ENCODE measurements around the gene CNDP2.
A peak's percentile ranks its signal among the peaks of the same experiment; 100 is the strongest.
"Not testable (repeated sequence)": the region's sequence is repeated elsewhere in the genome, so short reads cannot be mapped to it uniquely, and the experiment has no call there.

CNDP2 gene

DNA sequence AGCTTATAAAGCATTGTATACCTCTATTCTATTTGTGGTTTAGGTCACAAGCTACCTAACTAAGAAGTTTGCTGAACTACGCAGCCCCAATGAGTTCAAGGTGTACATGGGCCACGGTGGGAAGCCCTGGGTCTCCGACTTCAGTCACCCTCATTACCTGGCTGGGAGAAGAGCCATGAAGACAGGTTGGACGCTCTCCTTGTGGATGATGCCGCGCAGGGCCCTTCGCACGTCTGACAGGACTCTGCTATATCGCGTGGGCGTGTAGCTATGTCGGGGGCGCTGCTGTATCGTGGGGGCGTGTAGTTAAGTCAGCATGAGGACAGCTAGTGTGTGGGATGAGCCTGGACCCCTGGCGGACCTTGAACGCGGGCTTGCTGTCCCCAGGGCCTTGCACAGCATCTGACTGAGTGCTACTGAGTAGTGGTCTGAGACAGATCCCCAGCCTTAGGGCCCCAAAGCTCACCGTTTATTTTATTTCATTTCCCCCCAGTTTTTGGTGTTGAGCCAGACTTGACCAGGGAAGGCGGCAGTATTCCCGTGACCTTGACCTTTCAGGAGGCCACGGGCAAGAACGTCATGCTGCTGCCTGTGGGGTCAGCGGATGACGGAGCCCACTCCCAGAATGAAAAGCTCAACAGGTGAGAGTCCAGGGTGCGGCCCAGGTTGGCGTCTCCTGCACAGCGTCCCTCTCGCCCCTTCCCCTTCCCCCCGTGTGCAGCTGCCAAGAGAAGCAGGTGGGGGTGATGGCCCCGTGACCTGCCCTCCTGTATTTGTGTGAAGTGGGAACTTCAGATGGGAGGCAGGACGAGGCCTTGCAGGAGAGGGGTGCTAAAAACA, 22.5 kb downstream of the CNDP2 start:
- Histone ChIP-seq H3K4me3 (ENCODE audit: low read length in 2 of 2) (no peak overlapping the region), H3K9me3 (ENCODE audit: control insufficient read depth in 2 of 2, low read length in 2 of 2) (no peaks in the 10 kb centered on the region), H3K27ac (ENCODE audit: low read length) (no peak overlapping the region), H3K36me3 (ENCODE audit: control insufficient read depth in 2 of 2, insufficient read depth in 2 of 2, low read length in 2 of 2) (peaks cover 34 to 51% of the 10 kb centered on the region in 2 donors), H3K4me1 (ENCODE audit: control insufficient read depth, insufficient read depth, low read length) (peaks cover 4% of the 10 kb centered on the region), H3K9ac (ENCODE audit: low read length in 2 of 2) (no peak overlapping the region), H3K27me3 (ENCODE audit: control insufficient read depth in 1 of 2, insufficient read depth in 2 of 2, low read length in 2 of 2) (no peaks in the 10 kb centered on the region)

DNA sequence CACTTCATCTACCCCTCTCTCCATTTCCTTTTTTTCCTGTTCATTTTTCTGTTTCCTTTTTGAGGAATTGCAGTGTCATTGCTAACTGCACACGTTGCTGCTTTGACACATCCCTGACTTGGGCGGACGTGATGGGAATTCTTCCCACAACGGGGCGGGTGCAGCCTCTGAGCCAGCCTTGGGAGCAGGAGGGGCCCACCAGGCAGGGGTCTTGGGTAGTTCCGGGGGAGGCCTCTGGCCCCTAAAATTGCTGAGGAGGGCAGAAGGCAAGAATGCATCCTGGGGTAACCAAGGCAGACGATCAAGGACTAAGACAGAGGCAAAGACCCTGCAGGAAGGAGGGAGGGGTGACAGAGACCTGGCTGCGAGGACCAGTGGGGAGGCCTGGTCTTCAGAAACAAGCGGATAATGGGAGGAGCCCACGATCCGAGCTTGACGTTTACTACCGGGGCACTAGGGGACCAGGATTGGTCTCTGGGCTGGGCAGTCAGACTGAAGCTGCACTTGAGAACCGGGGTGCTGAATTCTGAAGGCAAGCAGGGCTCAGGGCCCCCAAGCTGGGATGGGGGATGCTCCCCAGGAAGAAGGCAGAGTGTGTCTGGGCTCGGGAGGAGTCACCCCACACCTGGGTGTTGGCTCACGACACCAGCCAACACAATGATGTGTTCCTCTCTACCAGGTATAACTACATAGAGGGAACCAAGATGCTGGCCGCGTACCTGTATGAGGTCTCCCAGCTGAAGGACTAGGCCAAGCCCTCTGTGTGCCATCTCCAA, 23.3 kb downstream of the CNDP2 start:
- peaks cover 33 to 46% of the 10 kb centered on the region in 2 donors for H3K36me3 ChIP-seq (ENCODE audit: control insufficient read depth in 2 of 2, insufficient read depth in 2 of 2, low read length in 2 of 2)

DNA sequence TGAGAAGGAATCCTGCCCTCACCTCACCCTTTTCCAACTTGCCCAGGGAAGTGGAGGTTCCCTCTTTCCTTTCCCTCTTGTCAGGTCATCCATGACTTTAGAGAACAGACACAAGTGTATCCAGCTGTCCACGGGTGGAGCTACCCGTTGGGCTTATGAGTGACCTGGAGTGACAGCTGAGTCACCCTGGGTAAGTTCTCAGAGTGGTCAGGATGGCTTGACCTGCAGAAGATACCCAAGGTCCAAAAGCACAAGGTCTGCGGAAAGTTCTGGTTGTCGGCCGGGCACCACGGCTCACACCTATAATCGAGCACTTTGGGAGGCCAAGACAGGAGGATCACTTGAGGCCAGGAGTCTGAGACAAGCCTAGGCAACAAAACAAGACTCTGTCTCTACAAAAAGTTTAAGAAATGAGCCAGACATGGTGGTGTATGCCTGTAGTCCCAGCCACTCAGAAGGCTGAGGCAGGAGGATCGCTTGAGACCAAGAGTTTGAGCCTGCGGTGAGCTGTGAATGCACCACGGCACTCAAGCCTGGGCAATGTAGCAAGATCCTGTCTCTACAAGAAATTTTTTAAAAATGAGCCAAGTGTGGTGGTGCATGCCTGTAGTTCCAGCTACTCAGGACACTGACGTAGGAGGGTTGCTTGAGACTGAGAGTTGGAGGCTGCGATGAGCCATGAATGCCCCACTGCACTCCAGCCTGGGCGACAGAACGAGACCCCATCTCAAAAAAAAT, 24.1 kb downstream of the CNDP2 start:
- Histone ChIP-seq H3K4me1 (ENCODE audit: control insufficient read depth, insufficient read depth, low read length) (peaks cover 7% of the 10 kb centered on the region), H3K4me3 (ENCODE audit: low read length in 2 of 2) (no peak overlapping the region), H3K9me3 (ENCODE audit: control insufficient read depth in 2 of 2, low read length in 2 of 2) (no peaks in the 10 kb centered on the region), H3K27me3 (ENCODE audit: control insufficient read depth in 1 of 2, insufficient read depth in 2 of 2, low read length in 2 of 2) (no peaks in the 10 kb centered on the region), H3K36me3 (ENCODE audit: control insufficient read depth in 2 of 2, insufficient read depth in 2 of 2, low read length in 2 of 2) (peaks cover 30 to 43% of the 10 kb centered on the region in 2 donors), H3K9ac (ENCODE audit: low read length in 2 of 2) (no peak overlapping the region), H3K27ac (ENCODE audit: low read length) (no peak overlapping the region)

More for the DNA sequence above, 23.3 kb downstream of the CNDP2 start:
- no peak overlapping the region for H3K27ac ChIP-seq (ENCODE audit: low read length)
- no peak overlapping the region for H3K9ac ChIP-seq (ENCODE audit: low read length in 2 of 2)
- H3K27me3 ChIP-seq (ENCODE audit: control insufficient read depth in 1 of 2, insufficient read depth in 2 of 2, low read length in 2 of 2) = no peaks in the 10 kb centered on the region
- no peak overlapping the region for H3K4me3 ChIP-seq (ENCODE audit: low read length in 2 of 2)
- no peaks in the 10 kb centered on the region for H3K9me3 ChIP-seq (ENCODE audit: control insufficient read depth in 2 of 2, low read length in 2 of 2)
- H3K4me1 ChIP-seq (ENCODE audit: control insufficient read depth, insufficient read depth, low read length) = peaks cover 7% of the 10 kb centered on the region

DNA sequence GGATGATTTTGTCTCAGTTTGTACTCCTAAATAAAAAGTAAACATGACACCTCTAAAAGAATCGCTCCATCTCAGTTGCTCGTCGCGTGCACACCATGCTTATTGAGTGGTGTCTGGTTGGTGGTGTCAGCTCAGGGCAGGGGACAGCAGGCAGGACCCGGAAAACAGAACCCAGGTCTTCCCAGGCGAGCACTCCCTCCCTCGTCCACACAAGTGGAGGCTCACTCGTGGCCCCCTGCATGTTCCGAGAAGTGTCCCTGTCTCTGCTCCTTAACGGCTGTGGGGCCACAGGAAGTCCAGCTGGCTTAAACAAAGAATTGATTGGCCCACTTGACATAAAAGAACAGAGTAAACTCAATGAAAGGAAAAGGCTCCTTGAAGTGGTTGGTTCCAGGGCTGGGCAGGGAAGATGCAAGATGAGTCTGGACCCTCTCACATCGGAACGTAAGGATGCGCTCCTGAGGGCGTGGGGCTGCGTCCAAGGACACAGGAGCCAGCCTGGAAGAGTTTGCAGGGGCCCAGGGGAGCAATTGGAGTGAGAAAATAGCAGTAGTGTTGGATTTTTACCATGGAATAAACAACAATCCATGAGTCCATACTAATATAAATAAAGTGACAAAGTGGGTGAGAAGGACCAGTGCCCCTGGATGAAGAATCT, 25.0 kb downstream of the CNDP2 start:
- Histone ChIP-seq H3K27me3 (ENCODE audit: control insufficient read depth in 1 of 2, insufficient read depth in 2 of 2, low read length in 2 of 2) (no peaks in the 10 kb centered on the region), H3K36me3 (ENCODE audit: control insufficient read depth in 2 of 2, insufficient read depth in 2 of 2, low read length in 2 of 2) (peaks cover 23 to 36% of the 10 kb centered on the region in 2 donors), H3K9me3 (ENCODE audit: control insufficient read depth in 2 of 2, low read length in 2 of 2) (no peaks in the 10 kb centered on the region), H3K4me1 (ENCODE audit: control insufficient read depth, insufficient read depth, low read length) (peaks cover 7% of the 10 kb centered on the region), H3K4me3 (ENCODE audit: low read length in 2 of 2) (no peak overlapping the region), H3K9ac (ENCODE audit: low read length in 2 of 2) (no peak overlapping the region), H3K27ac (ENCODE audit: low read length) (no peak overlapping the region)

DNA sequence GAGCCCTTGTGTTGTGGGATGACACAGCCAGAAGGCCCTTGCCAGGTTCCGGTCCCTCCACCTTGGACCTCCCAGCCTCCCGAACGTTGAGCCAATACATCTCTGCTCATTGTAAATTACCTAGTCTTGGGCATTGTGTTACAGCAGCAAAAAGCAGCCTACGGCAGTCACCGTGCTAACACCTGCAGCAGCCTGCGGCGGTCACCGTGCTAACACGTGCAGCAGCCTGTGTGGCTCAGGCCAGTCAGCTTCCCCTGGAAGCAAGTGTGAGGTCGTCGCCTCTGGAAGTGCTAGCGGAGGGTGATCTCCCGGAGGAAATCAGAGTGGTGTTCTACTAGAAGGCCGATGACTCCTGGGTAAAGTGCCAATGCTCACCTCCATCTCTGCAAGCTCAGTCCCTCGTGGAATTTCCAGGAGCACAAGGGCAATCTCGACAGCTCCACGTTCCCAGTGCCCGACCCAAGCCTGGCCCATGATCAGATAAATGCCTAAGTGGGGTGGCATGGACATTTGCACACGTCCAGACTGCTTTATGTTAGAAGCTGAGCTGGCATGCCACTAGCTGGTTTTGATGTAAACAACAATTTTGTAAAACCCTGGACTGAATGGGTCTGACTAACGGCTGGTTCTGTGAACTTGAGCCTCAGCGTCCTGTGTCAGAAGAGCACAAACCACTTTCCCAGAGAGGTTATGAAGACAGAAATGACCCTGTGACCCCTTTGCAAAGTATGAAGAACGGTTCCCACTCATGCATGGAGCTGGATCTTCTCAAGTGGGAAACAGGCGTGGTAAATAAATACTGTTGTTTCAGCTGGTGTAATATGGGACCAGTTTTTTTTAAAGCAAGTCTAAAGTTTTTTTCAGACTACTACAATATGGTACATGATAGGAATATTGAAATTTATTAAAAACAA, 26.7 kb downstream of the CNDP2 start:
- H3K4me3 ChIP-seq (ENCODE audit: low read length in 2 of 2) = peak overlapping the region in 1 of 2 donors; percentile 20
- no peak overlapping the region for H3K27ac ChIP-seq (ENCODE audit: low read length)
- no peak overlapping the region for H3K9ac ChIP-seq (ENCODE audit: low read length in 2 of 2)
- peaks cover 18 to 24% of the 10 kb centered on the region in 2 donors for H3K36me3 ChIP-seq (ENCODE audit: control insufficient read depth in 2 of 2, insufficient read depth in 2 of 2, low read length in 2 of 2)
- H3K9me3 ChIP-seq (ENCODE audit: control insufficient read depth in 2 of 2, low read length in 2 of 2) = no peaks in the 10 kb centered on the region
- H3K4me1 ChIP-seq (ENCODE audit: control insufficient read depth, insufficient read depth, low read length) = peaks cover 7% of the 10 kb centered on the region
- H3K27me3 ChIP-seq (ENCODE audit: control insufficient read depth in 1 of 2, insufficient read depth in 2 of 2, low read length in 2 of 2) = no peaks in the 10 kb centered on the region

DNA sequence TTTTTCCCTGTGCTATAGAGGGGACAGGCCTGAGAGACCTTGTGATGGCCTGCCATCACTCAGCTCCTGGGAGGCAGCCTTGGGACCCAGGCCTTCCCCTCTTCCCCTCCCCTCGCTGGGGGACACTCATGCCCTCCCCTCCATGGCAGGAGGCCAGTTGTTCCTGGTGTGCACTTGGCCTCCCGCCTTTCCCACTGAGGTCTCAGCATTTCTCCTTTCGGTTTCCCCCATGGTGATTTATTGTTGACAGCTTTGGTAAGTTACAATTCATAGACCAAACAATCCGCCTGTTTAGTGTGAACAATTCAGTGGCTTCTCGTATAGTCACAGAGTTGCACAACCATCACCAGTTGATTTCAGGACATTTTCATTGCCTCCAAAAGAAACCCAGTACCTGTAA, 27.9 kb downstream of the CNDP2 start:
- no peak overlapping the region for H3K9ac ChIP-seq (ENCODE audit: low read length in 2 of 2)
- no peak overlapping the region for H3K27ac ChIP-seq (ENCODE audit: low read length)

DNA sequence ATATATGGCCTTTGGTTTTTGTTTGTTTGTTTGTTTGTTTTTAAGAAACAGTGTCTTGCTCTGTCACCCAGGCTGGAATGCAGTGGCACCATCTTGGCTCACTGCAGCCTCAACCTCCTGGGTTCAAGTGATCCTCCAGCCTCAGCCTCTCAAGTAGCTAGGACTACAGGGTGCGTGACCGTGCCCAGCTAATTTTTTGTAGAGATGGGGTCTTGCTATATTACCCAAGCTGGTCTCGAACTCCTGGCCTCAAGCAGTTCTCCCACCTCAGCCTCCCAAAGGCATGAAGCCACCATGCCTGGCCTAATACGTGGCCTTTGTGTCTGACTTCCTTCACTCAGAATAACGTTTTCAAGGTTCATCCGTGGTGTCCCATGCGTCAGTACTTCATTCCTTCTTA, 28.8 kb downstream of the CNDP2 start:
- not testable (repeated sequence) for H3K4me3 ChIP-seq (ENCODE audit: low read length in 2 of 2); H3K27me3 ChIP-seq (ENCODE audit: control insufficient read depth in 1 of 2, insufficient read depth in 2 of 2, low read length in 2 of 2); H3K9me3 ChIP-seq (ENCODE audit: control insufficient read depth in 2 of 2, low read length in 2 of 2); H3K9ac ChIP-seq (ENCODE audit: low read length in 2 of 2); H3K27ac ChIP-seq (ENCODE audit: low read length); H3K36me3 ChIP-seq (ENCODE audit: control insufficient read depth in 2 of 2, insufficient read depth in 2 of 2, low read length in 2 of 2); H3K4me1 ChIP-seq (ENCODE audit: control insufficient read depth, insufficient read depth, low read length)

More for the DNA sequence above, 27.9 kb downstream of the CNDP2 start:
- Histone ChIP-seq H3K27me3 (ENCODE audit: control insufficient read depth in 1 of 2, insufficient read depth in 2 of 2, low read length in 2 of 2) (no peaks in the 10 kb centered on the region), H3K4me1 (ENCODE audit: control insufficient read depth, insufficient read depth, low read length) (peaks cover 7% of the 10 kb centered on the region), H3K4me3 (ENCODE audit: low read length in 2 of 2) (no peak overlapping the region), H3K36me3 (ENCODE audit: control insufficient read depth in 2 of 2, insufficient read depth in 2 of 2, low read length in 2 of 2) (peaks cover 11 to 17% of the 10 kb centered on the region in 2 donors), H3K9me3 (ENCODE audit: control insufficient read depth in 2 of 2, low read length in 2 of 2) (no peaks in the 10 kb centered on the region)

DNA sequence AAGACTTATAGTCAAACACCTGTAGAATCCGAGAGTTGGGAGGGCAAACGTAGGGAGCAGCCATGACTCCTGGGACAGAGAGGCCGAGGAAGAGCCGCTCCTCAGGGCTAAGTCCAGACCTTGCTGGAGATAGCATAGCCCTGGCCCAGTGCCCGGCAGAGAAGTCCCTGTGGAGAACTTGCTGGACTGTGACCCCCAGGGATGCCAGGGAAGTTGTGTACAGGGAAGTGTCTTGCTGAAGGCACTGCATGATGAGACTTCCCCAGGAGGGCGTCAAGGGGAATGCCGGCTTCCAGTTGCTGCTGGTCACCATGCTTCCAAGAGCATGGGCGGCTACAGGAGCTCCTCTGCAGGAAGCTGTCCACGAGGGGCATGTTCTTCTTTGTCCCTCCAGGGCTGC, 29.6 kb downstream of the CNDP2 start:
- H3K27ac ChIP-seq (ENCODE audit: low read length) = no peak overlapping the region
- H3K9ac ChIP-seq (ENCODE audit: low read length in 2 of 2) = no peak overlapping the region
- no peaks in the 10 kb centered on the region for H3K27me3 ChIP-seq (ENCODE audit: control insufficient read depth in 1 of 2, insufficient read depth in 2 of 2, low read length in 2 of 2)

DNA sequence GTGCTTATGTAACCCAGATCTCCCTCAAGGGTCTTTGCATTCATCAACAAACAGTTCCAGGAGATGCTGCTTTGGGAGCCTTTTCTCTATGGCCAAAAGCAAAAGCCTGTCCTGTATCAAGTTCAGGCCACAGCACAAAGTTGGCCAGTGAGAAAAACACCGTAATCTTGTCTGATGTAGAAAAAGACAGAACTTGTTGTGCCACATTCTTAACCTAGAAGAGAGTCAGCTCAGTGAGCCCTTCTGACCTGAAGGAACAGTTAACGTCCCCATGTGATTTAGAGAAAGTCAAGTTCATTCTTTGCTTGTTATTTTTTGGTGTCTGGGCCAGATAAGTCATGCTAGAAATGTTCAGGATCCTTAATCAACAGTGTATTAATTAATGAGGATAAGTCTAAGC, 30.3 kb downstream of the CNDP2 start:
- H3K4me1 ChIP-seq (ENCODE audit: control insufficient read depth, insufficient read depth, low read length) = peaks cover 7% of the 10 kb centered on the region
- no peaks in the 10 kb centered on the region for H3K27me3 ChIP-seq (ENCODE audit: control insufficient read depth in 1 of 2, insufficient read depth in 2 of 2, low read length in 2 of 2)
- H3K9me3 ChIP-seq (ENCODE audit: control insufficient read depth in 2 of 2, low read length in 2 of 2) = no peaks in the 10 kb centered on the region
- no peak overlapping the region for H3K4me3 ChIP-seq (ENCODE audit: low read length in 2 of 2)
- H3K36me3 ChIP-seq (ENCODE audit: control insufficient read depth in 2 of 2, insufficient read depth in 2 of 2, low read length in 2 of 2) = no peaks in the 10 kb centered on the region
- no peak overlapping the region for H3K27ac ChIP-seq (ENCODE audit: low read length)
- H3K9ac ChIP-seq (ENCODE audit: low read length in 2 of 2) = no peak overlapping the region

More for the DNA sequence above, 29.6 kb downstream of the CNDP2 start:
- Histone ChIP-seq H3K36me3 (ENCODE audit: control insufficient read depth in 2 of 2, insufficient read depth in 2 of 2, low read length in 2 of 2) (peaks cover 0 to 2% of the 10 kb centered on the region in 2 donors), H3K4me1 (ENCODE audit: control insufficient read depth, insufficient read depth, low read length) (peaks cover 7% of the 10 kb centered on the region), H3K9me3 (ENCODE audit: control insufficient read depth in 2 of 2, low read length in 2 of 2) (no peaks in the 10 kb centered on the region), H3K4me3 (ENCODE audit: low read length in 2 of 2) (no peak overlapping the region)
